NCI-H146 (cell line): Measurements from ENCODE around the gene LHX2.
"Not testable (repeated sequence)": the region's sequence is repeated elsewhere in the genome, so short reads cannot be mapped to it uniquely, and the experiment has no call there.

Experiments
- DNase-seq: peaks from one replicate; lab custom pipeline; 2025; lab: John Stamatoyannopoulos, UW

LHX2 gene, protein sequence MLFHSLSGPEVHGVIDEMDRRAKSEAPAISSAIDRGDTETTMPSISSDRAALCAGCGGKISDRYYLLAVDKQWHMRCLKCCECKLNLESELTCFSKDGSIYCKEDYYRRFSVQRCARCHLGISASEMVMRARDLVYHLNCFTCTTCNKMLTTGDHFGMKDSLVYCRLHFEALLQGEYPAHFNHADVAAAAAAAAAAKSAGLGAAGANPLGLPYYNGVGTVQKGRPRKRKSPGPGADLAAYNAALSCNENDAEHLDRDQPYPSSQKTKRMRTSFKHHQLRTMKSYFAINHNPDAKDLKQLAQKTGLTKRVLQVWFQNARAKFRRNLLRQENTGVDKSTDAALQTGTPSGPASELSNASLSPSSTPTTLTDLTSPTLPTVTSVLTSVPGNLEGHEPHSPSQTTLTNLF

GRCh38 chr9:124011460-124012301, at the start of gene LHX2:
TSS of gene LHX2 (plus strand) at chr9:124011768. CDS start at chr9:124012349, 581 bp downstream.
- peak; percentile 93 for DNase-seq

- no peak for DNase-seq
Observed at GRCh38 chr9:123964761-123965160, 46.8 kb upstream of the LHX2 start.

DNA sequence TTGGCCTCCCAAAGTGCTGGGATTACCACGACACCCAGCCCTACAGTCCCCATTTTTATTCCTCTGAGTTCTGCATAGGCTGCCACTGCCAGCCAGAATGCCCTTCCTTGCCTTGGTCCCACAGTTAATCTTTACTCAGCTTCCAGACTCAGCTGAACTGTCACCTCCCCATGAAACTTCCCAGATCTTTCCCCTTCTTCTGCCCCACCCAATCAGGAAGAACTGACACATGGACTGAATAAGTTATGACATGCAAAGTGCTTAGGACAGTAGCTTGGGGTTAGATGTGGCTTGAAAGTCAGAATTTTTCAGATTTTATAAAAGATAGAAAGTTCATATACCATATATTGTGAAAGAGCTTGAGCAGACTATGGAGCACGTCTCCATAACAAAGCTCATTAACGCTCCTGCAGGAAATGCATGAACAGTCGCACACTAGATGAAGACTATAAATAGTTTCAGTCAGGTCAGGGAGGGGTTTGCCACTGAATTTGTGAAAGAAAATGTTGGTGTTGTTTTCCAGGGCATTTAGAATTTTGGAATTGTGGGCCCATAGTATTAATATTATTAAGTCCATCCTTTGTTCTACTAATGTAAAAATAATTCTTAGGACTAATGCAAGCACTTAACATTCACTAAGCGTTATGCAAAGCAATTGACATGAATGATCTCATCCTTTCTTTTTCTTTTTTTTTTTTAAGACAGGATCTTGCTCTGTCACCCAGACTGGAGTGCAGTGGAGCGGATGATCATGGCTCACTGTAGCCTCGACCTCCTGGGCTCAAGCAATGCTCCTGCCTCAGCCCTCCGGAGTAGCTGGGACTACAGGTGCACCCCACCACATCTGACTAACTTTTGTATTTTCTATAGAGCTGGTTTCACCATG, 45.5 kb upstream of the LHX2 start:
- no peak for DNase-seq

DNA sequence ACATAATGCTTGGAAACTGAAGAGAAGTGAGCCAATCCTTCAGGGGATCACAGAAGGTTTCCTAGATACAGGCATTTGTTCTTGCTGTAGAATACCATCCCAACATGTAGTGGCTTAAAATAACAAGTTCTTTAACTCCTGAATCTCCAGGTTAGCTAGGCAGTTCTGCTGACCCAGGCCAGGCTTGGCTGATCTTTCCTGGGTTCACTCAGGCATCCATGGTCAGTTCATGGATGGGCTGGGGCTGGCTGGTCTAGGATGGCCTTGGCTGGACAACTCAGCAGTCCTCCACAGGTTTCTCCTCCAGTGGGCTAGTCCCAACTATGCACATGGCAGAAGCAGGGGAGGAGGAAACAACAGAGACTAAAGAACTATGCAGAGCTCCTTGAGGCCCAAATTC, 44.2 kb upstream of the LHX2 start:
- DNase-seq = no peak

DNA sequence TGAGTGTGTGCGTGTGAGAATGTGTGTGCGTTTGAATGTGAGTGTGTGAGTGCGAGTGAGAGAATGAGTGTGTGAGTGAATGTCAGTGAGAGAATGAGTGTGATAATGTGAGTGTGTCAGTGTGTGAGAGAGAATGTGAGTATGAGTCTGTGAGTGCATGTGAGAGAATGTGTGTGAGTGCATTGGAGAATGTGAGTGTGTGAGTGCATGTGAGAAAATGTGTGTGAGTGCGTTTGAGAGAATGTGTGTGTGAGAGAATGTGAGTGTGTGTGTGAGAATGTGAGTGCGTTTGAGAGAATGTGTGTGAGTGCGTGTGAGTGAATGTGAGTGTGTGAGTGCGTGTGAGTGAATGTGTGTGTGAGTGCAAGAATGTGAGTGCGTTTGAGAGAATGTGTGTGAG, 39.0 kb upstream of the LHX2 start:
- DNase-seq = no peak

GRCh38 chr9:123973590-123974223, 37.9 kb upstream of the LHX2 start:
- DNase-seq = no peak

DNA sequence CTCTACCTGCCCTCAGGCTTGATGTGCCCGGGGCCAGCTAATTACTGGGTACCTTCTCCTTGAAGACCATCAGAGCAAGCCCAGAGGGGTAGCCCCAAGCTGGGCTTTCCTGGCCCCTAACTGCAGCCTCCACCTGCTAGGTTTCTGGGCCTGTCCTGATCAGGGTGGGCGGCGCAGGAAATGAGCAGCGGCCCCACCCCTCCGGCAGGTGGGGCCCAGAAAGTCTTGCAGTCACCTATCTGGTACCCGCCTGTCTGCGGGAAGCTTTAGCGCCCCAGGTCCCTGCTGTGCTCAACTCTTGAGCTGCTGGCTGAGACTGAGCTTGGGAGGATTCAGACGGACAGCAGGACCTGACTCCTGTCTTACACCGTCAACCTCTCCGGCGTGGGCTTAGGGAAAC, 37.1 kb upstream of the LHX2 start:
- no peak for DNase-seq

DNA sequence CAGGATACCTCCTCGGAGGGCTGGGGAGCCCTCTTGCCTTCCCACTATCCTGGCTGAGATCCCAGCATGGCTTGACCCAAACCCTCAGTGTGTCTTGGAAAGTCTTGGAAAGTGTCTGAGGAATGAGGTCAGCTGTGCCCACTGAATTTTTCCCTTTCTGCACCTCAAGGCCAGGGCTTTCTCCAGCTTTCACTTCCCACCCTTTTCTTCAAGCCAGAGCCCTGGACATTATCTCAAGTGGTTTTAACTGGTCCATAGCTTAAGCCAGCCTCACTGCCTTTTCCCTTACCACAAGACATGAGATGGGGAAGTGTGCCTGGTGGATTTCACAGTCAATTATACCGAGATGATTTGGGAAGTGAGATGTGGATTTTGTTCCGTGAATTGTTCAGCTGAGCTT, 35.7 kb upstream of the LHX2 start:
- DNase-seq = no peak

- DNase-seq = not testable (repeated sequence)
Observed at GRCh38 chr9:123976579-123976978, 35.0 kb upstream of the LHX2 start.

DNA sequence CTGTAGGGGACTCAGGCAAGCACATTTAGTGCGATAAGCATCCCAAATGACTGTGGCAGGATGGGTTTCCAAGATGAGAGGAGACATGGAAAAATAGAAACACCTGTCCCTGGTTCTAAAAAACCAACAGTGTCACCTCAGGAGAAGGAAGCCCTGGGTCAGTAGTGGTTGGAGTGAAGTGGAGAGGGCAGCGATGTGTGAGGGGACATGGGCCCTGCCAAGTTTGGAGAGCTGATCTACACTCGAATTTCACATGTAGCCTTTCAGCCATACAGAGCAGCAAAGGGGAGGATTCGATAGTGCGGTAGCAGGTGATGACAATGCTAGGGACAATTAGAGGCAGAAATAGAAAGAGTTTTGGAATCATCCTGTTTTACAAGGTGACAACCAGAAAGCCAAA, 32.6 kb upstream of the LHX2 start:
- no peak for DNase-seq

GRCh38 chr9:123982535-123982934, 29.0 kb upstream of the LHX2 start:
- no peak for DNase-seq

DNA sequence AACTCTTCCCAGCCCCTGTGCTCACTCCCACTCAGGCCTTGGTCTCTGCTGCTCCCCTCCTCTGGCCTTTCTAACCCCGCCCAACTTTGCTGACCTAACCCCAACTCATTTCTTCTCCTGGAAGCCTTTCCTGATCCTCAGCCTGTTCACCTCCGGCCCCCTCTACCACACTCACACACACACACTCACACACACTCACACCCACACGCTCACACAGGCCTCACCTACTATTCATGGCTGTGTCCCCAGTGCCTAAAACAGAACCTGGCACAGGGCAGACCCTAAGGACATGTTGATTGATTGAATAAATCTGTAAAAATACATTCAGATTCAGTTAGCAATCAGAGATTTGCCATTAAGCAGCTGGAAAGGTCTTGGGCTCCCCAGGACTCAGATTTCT, 28.5 kb upstream of the LHX2 start:
- no peak for DNase-seq

DNA sequence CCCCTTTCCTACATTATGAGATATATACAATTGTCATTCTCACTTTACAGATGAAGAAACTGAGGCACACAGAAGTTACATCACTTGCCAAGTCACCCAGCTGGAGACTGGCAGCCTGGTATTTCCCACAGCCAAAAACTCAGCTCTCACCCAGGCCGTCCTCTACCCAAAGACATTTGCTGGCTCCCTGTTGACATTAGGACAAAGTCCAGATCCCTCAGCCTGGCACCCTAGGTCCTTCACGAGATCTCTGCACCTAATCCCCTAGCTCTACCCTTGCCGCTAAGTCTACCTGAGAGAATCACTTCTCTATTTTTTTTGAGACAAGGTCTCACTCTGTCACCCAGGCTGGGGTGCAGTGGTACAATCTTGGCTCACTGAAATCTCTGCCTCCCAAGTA, 26.8 kb upstream of the LHX2 start:
- no peak for DNase-seq

- DNase-seq = no peak
Observed at GRCh38 chr9:123985869-123986268, 25.7 kb upstream of the LHX2 start.

DNA sequence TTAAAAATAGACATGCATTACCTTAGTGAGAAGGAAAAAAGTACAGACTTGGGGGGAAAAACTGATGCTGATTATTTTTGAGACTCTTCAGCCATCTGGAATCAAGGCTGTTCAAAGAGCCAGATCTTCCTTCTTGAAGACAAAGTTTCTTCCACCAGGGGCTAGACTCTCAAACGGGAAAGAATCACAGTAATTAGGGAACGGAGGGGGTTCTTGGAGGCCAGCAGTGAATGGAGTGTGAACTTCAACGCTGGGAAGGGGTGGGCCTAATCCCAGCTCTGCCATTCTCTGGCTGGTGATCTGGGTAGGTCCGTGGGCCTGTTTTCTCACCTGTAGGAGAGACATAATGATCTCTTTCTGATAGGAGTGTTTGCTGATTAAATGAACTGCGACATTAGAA, 21.1 kb upstream of the LHX2 start:
- no peak for DNase-seq

DNA sequence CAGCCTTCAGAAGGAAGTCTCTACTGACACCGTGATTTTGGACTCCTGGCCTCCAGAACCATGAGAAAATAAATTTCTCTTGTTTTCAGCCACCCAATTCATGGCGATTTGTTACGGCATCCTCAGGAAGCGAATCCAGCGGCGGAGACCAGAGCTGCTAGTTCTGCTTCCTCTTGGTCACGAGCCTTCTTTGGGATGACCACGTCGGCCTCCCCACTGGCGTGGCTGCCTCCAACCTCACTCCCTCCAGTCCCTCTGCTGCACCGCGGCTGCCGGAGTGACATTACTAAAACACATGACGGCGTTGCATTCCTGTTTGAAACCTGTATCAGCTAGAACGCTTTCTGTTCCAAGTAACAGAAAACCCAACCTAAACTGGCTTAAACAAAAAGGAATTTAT, 18.9 kb upstream of the LHX2 start:
- not testable (repeated sequence) for DNase-seq

GRCh38 chr9:123996731-123997421, 14.7 kb upstream of the LHX2 start:
- DNase-seq = no peak

- DNase-seq = no peak
Observed at GRCh38 chr9:123997665-123998277, 13.8 kb upstream of the LHX2 start.

GRCh38 chr9:123998278-123998925, 13.2 kb upstream of the LHX2 start:
- no peak for DNase-seq

DNA sequence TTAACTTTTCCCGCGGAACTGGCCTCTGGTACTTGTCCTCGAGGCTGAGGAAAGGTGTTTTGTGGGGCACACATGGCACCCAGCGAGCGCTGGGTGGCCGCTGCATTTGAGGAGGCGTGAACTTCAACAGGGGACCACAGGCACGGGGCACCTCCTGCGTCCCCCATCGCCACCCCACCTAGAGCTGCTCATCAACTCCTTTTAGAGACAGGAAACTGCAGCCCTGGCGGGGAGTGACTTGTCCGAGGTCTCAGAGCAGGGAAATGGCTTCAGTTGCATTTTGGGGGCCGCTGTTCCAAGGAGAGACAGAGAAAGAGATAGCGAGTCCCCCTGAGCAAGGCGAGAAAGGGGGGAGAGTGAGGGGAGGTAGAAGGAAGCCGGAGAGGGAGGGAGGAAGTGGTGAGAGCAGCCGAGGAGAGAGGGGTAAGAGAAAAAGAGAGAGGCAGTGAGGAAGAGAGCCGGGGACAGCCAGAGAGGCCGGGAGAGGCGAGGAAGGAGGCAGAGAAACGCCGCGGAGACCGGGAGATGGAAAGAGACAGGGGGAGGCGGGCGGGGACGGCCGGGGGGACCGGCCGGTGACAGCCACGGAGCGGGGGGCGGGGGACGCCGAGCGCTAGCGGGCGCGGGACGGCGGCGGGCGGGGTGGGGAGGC, 12.5 kb upstream of the LHX2 start:
- DNase-seq = peak; percentile 4
